Mesendoderm (in vitro differentiated cells): ENCODE measurements around the gene IQCH.
A peak's percentile ranks its signal among the peaks of the same experiment; 100 is the strongest.
"Not testable (repeated sequence)": the region's sequence is repeated elsewhere in the genome, so short reads cannot be mapped to it uniquely, and the experiment has no call there.

Experiments used
- DNase-seq: peaks from one replicate; pipeline ENCODE4 v3.0.0; 2013
- H2AK5ac ChIP-seq: 2 replicates; pipeline ENCODE4 v1.6.1; 2013; ENCODE audit warnings: low read length, inconsistent platforms
- H2BK120ac ChIP-seq: 2 replicates; pipeline ENCODE4 v1.6.1; 2013; ENCODE audit warnings: low read depth, mild to moderate bottlenecking, low read length, moderate library complexity, mixed read lengths
- H2BK15ac ChIP-seq: replicated peaks from 2 replicates; pipeline ENCODE4 v1.6.1; 2013; ENCODE audit warnings: low read depth, mild to moderate bottlenecking, moderate library complexity
- H2BK5ac ChIP-seq: 2 replicates; pipeline ENCODE4 v1.6.1; 2013; ENCODE audit warnings: low read length, inconsistent platforms
- H3K18ac ChIP-seq: 2 replicates; pipeline ENCODE4 v1.6.1; 2013; ENCODE audit warnings: mild to moderate bottlenecking, low read length, mixed read lengths
- H3K23ac ChIP-seq: one replicate; pipeline ENCODE4 v1.6.1; 2013; ENCODE audit warnings: low read length
- H3K27ac ChIP-seq: 2 replicates; pipeline ENCODE4 v1.5.1; 2013; ENCODE audit warnings: low read depth, mild to moderate bottlenecking, inconsistent platforms, low read length, moderate library complexity
- H3K27me3 ChIP-seq: 2 replicates; pipeline ENCODE4 v1.6.1; 2013; ENCODE audit warnings: low read length, control low read depth, mild to moderate bottlenecking, inconsistent platforms; ENCODE audit not compliant: insufficient read depth, poor library complexity
- H3K36me3 ChIP-seq: 2 replicates; pipeline ENCODE4 v1.6.1; 2013; ENCODE audit warnings: low read length, inconsistent platforms; ENCODE audit not compliant: control insufficient read depth, insufficient read depth
- H3K4ac ChIP-seq: one replicate; pipeline ENCODE4 v1.6.1; 2013; ENCODE audit warnings: low read depth, mild to moderate bottlenecking, low read length, moderate library complexity
- H3K4me1 ChIP-seq: 2 replicates; pipeline ENCODE4 v1.6.1; 2013; ENCODE audit warnings: low read depth, low read length, inconsistent platforms; ENCODE audit not compliant: control insufficient read depth
- H3K4me2 ChIP-seq: 2 replicates; pipeline ENCODE4 v1.6.1; 2013; ENCODE audit warnings: low read length
- H3K4me3 ChIP-seq: 2 replicates; pipeline ENCODE4 v1.5.1; 2013; ENCODE audit warnings: mild to moderate bottlenecking, low read length
- H3K56ac ChIP-seq: one replicate; pipeline ENCODE4 v1.6.1; 2013; ENCODE audit warnings: low read length
- H3K79me1 ChIP-seq: 2 replicates; pipeline ENCODE4 v1.6.1; 2013; ENCODE audit warnings: low read length, inconsistent platforms
- H3K79me2 ChIP-seq: 2 replicates; pipeline ENCODE4 v1.6.1; 2013; ENCODE audit warnings: mild to moderate bottlenecking, low read length; ENCODE audit not compliant: control insufficient read depth, insufficient read depth
- H3K9ac ChIP-seq: 2 replicates; pipeline ENCODE4 v1.6.1; 2013; ENCODE audit warnings: low read length, inconsistent platforms
- H4K5ac ChIP-seq: one replicate; pipeline ENCODE4 v1.6.1; 2013; ENCODE audit warnings: low read length
- H4K8ac ChIP-seq: one replicate; pipeline ENCODE4 v1.6.1; 2013; ENCODE audit warnings: low read depth, mild to moderate bottlenecking, control low read depth, low read length, moderate library complexity
- WGBS: extraction: QIAGEN DNeasy Blood & Tissue Kit; methylation state at CpG from one replicate; pipeline ENCODE4 v1.1.7; 2013; ENCODE audit warnings: low lambda C conversion rate, missing lambda C conversion rate; ENCODE audit not compliant: insufficient coverage; ENCODE audit errors: extremely low coverage; 5-methylcytosine and 5-hydroxymethylcytosine counted together

Gene IQCH

DNA sequence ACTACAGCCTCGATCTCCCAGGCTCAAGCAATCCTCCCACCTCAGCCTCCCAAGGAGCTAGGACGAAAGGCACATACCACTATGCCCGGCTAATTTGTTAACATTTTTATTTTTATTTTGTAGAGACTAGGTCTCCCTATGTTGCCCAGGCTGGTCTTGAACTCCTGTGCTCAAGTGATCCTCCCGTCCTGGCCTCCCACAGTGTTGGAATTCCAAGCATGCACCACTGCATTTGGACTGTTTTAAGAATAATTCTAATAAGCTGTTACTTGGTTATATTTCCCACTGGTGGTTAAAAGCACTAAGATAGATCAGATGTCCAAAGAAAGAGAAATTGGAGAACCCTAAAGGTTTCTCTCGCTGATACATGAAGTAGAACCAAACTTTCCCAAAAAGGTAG is 3.3 kb upstream of the IQCH start:
- Histone ChIP-seq H4K8ac (no peak overlapping the region), H2BK15ac (no peak overlapping the region), H4K5ac (no peak overlapping the region), H3K27ac (no peak overlapping the region), H3K9ac (no peak overlapping the region), H3K23ac (no peak overlapping the region), H3K27me3 (no peaks in the 10 kb centered on the region), H3K79me1 (peaks cover 6% of the 10 kb centered on the region), H2BK5ac (no peak overlapping the region), H2AK5ac (no peak overlapping the region), H3K36me3 (no peaks in the 10 kb centered on the region), H3K79me2 (peaks cover 20% of the 10 kb centered on the region), H3K4ac (no peak overlapping the region), H3K18ac (no peak overlapping the region), H3K4me2 (no peak overlapping the region), H2BK120ac (no peak overlapping the region), H3K4me1 (no peaks in the 10 kb centered on the region), H3K56ac (no peak overlapping the region), H3K4me3 (no peak overlapping the region)
- no peak for DNase-seq
- no CpG with 5 or more reads among the region's 5 CpGs for WGBS

DNA sequence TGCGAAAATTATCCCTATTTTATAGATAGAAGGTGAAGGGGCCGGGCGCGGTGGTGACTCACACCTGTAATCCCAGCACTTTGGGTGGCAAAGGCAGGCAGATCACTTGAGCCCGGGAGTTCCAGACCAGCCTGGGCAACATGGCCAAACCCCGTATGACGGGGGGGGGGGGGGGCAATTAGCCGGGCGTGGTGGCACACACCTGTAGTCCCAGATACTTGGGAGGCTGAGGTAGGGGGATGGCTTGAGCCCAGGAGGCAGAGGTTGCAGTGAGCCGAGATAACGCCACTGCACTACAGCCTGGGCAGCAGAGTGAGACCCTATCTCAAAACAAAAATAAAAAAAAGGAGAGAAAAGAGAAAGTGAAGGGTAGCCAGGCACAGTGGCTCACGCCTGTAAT is 1.5 kb upstream of the IQCH start:
- Histone ChIP-seq H3K27me3 (no peaks in the 10 kb centered on the region), H2BK120ac (no peak overlapping the region), H3K4me1 (no peaks in the 10 kb centered on the region), H3K56ac (no peak overlapping the region), H3K9ac (no peak overlapping the region), H3K4me2 (no peak overlapping the region), H4K8ac (no peak overlapping the region), H3K36me3 (no peaks in the 10 kb centered on the region), H2AK5ac (no peak overlapping the region), H3K4me3 (no peak overlapping the region), H3K79me1 (peaks cover 6% of the 10 kb centered on the region), H3K4ac (no peak overlapping the region), H3K27ac (no peak overlapping the region), H3K79me2 (peaks cover 16% of the 10 kb centered on the region), H3K18ac (no peak overlapping the region), H2BK5ac (no peak overlapping the region), H2BK15ac (no peak overlapping the region), H4K5ac (no peak overlapping the region), H3K23ac (no peak overlapping the region)
- WGBS, result no CpG with 5 or more reads among the region's 12 CpGs
- no peak for DNase-seq

DNA sequence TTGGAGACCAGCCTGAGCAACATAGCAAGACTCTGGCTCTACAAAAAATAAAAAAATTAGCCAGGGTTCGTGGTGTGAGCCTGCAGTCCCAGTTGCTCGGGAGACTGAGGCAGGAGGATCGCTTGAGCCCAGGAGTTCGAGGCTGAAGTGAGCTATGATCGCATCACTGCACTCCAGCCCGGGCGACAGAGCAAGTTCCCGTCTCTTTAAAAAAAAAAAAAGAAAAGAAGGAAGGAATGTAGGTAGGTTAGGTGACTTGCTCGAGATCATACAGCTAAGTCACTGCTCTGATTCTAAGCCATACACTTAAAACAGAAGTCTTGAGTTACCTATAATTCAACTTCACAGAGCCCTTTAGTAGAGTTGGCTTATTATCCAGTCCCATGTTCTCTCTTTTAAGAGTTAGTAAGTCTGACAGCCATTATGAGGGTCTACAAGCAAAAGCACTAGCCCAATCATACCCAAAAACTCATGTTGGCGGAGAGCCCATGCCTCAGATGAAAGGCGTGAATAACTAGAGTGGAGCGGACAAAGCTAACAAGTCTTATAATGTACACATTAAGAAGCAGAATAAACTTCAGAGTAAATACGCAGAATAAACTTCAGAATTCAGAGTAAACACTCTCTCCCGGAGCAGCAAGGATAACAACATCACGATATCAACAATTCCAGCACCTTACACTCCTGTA is 893 bp upstream of the IQCH start:
- Histone ChIP-seq H3K79me1 (peaks cover 6% of the 10 kb centered on the region), H3K36me3 (no peaks in the 10 kb centered on the region), H3K27me3 (no peaks in the 10 kb centered on the region), H3K27ac (peak overlapping the region; percentile 95), H3K9ac (peak overlapping the region; percentile 95), H3K56ac (peak overlapping the region; percentile 98), H4K5ac (no peak overlapping the region), H2BK5ac (no peak overlapping the region), H3K23ac (no peak overlapping the region), H4K8ac (no peak overlapping the region), H2AK5ac (no peak overlapping the region), H2BK15ac (no peak overlapping the region), H3K4ac (peak overlapping the region; percentile 75), H3K4me3 (peak overlapping the region; percentile 98), H2BK120ac (no peak overlapping the region), H3K18ac (peak overlapping the region; percentile 77), H3K4me2 (peak overlapping the region; percentile 90), H3K4me1 (no peaks in the 10 kb centered on the region), H3K79me2 (peaks cover 14% of the 10 kb centered on the region)
- peak; percentile 32 for DNase-seq
- no CpG with 5 or more reads among the region's 15 CpGs for WGBS

DNA sequence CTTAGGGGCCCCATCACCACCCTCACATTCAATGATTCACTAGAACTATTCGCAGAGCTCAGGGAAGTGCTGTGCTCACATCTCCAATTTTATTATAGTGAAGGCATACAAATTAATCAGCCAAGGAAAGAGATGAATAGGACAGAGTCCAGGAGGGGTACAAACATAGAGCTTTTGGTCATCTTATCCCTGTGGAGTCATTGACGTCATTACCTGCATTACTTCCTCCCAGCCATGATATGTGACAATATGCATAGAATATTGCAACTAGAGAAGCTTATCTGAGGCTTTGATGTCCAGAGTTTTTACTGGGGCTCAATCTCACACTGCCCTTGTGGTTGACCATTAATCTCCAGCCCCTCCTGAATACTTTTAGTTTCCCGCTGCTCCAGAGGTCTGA is 1.5 kb downstream of the IQCH start:
- Histone ChIP-seq H3K4me2 (no peak overlapping the region), H2BK120ac (no peak overlapping the region), H2BK15ac (no peak overlapping the region), H3K36me3 (no peaks in the 10 kb centered on the region), H4K5ac (no peak overlapping the region), H3K18ac (no peak overlapping the region), H2BK5ac (no peak overlapping the region), H3K27me3 (no peaks in the 10 kb centered on the region), H3K4me3 (no peak overlapping the region), H3K4me1 (no peaks in the 10 kb centered on the region), H3K79me1 (peaks cover 4% of the 10 kb centered on the region), H3K27ac (no peak overlapping the region), H3K79me2 (peaks cover 6% of the 10 kb centered on the region), H3K56ac (no peak overlapping the region), H3K23ac (no peak overlapping the region), H2AK5ac (no peak overlapping the region), H3K4ac (no peak overlapping the region), H4K8ac (no peak overlapping the region), H3K9ac (no peak overlapping the region)
- no peak for DNase-seq
- no CpG with 5 or more reads among the region's 3 CpGs for WGBS

DNA sequence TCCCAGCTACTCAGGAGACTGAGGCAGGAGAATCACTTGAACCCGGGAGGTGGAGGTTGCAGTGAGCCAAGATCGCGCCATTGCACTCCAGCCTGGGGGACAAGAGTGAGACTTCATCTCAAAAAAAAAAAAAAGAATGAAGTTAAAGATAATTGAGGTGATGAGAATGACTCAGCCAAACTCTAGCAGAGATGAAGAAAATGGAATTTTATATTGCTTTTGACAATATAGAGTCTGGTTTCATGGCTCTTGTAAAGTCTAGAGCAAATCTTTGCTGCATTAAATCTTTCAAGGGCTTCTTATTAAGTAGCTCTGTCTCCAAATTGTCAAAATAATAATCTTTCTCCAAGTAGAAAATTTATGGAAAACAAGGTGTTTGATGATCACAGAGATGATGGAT is 3.8 kb downstream of the IQCH start:
- H3K18ac ChIP-seq, H3K4me2 ChIP-seq: not testable (repeated sequence)
- no CpG with 5 or more reads among the region's 3 CpGs for WGBS

DNA sequence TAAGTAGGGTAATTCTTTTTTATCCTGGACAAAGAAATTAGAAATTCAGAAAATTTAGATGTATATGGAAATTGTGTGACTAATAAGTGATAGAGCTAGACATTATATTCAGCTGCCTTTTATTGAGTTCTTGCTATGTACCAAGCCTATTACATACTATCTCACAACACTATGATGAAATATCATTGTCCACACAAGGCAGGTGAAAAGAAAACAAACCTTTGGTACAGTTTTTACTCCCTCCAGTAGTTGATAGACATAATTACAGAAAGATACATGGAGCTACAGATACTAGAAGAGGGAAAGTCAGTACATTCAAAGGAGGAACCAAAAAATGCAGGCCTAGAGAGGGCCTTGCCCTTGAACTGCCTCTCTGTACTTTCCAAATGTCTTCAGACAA is 4.8 kb downstream of the IQCH start:
- H4K8ac ChIP-seq, result no peak overlapping the region
- no peak for DNase-seq
- no peak overlapping the region for H3K4me3 ChIP-seq

More for the DNA sequence above, 3.8 kb downstream of the IQCH start:
- H3K79me1 ChIP-seq, H3K56ac ChIP-seq, H2BK15ac ChIP-seq, DNase-seq, H2AK5ac ChIP-seq, H4K5ac ChIP-seq, H3K4me3 ChIP-seq, H3K79me2 ChIP-seq, H3K9ac ChIP-seq, H3K27ac ChIP-seq, H3K4ac ChIP-seq, H4K8ac ChIP-seq, H3K23ac ChIP-seq, H2BK5ac ChIP-seq, H3K36me3 ChIP-seq, H3K4me1 ChIP-seq, H2BK120ac ChIP-seq, H3K27me3 ChIP-seq: not testable (repeated sequence)

More for the DNA sequence above, 4.8 kb downstream of the IQCH start:
- H2BK5ac ChIP-seq, result no peak overlapping the region
- no peaks in the 10 kb centered on the region for H3K79me2 ChIP-seq
- H3K79me1 ChIP-seq, result no peaks in the 10 kb centered on the region
- H3K23ac ChIP-seq, result no peak overlapping the region
- H4K5ac ChIP-seq, result no peak overlapping the region
- H2AK5ac ChIP-seq, result no peak overlapping the region
- no peak overlapping the region for H2BK15ac ChIP-seq
- H3K56ac ChIP-seq, result no peak overlapping the region
- H3K4me2 ChIP-seq, result no peak overlapping the region
- no peak overlapping the region for H3K18ac ChIP-seq
- H3K9ac ChIP-seq, result no peak overlapping the region
- H3K36me3 ChIP-seq, result no peaks in the 10 kb centered on the region
- H2BK120ac ChIP-seq, result no peak overlapping the region
- no peak overlapping the region for H3K27ac ChIP-seq
- H3K27me3 ChIP-seq, result no peaks in the 10 kb centered on the region
- no peak overlapping the region for H3K4ac ChIP-seq
- no peaks in the 10 kb centered on the region for H3K4me1 ChIP-seq
